ENCODE data around the gene PVALEF.

GRCh38 chr17:81213978-81214377, 48.7 kb downstream of the PVALEF start:
- TF ChIP-seq CTCF (IDR thresholded peaks at IDR 0.05) (no peak), POLR2A (IDR thresholded peaks at IDR 0.05) (no peak)
